GM10266 (cell line): ENCODE measurements around the gene PROB1.

Source experiments
- DNase-seq: peaks from one replicate; pipeline ENCODE4 v3.0.0; 2012; ENCODE audit errors: extremely low spot score
- CTCF ChIP-seq: IDR thresholded peaks from 2 replicates; pipeline ENCODE4 v1.5.1; 2012; ENCODE audit warnings: mild to moderate bottlenecking, low read depth; ENCODE audit not compliant: control insufficient read depth, insufficient read depth; ENCODE audit errors: missing control alignments

PROB1 gene

DNA sequence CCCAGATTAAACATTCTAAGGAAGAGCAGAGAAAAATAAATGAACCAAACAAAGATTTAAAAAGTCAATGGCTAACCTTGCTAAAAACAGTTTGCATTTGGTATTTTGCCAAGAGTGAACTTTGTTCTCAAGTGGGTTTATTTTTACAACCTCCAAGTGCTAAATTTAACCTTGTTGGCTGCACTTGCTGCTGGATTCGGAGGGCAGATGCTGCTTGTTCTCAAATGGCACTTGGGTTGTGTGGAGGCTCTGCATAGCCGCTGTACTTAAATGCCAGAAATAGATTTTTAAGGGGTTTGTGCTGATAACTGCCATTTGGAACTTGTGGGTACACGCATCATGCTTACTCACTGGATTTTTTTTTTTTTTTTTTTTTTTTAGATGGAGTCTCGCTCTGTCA, 22.3 kb upstream of the PROB1 start:
- no peak for TF ChIP-seq CTCF
- DNase-seq = no peak

- no peak for DNase-seq
- no peak for TF ChIP-seq CTCF
These were observed 21.7 kb upstream of the PROB1 start for GRCh38 chr5:139416651-139417050.

- no peak for DNase-seq
- no peak for TF ChIP-seq CTCF
These were observed 21.0 kb upstream of the PROB1 start for GRCh38 chr5:139415869-139416268.

DNA sequence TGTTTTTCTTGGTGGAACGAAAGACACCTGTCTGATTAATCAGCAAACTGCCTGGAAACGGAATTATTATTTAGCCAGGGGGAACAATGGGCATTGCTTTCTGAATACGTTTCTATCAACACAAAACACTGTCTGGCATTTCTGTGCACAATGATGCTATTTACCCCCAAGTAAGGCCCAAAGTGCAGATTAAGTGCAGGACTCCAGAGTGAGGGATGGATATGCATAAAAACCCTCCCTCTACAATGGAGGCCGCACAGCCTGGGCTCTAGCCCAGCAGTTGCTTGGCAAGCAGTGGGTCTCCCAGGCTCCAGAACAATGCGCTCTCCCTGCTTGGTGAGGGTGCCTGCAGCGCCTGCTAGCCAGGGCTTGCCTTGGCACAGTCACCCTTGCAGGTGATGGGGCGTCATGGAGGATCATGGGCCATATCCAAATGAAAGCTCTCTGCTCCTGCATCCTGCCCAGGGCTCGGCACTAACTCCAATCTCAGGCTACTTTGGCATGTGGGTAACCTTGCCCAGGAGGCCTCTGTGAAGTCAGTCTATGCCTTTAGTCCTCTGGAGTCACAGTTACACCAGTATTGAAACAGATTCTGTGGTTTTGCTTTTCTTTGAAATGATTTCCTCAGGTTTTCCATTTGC, 20.4 kb upstream of the PROB1 start:
- no peak for TF ChIP-seq CTCF
- no peak for DNase-seq

- no peak for TF ChIP-seq CTCF
- no peak for DNase-seq
These were observed 19.8 kb upstream of the PROB1 start for GRCh38 chr5:139414581-139415130.

GRCh38 chr5:139413963-139414362, 19.1 kb upstream of the PROB1 start:
- TF ChIP-seq CTCF = no peak
- DNase-seq = peak; percentile 49

DNA sequence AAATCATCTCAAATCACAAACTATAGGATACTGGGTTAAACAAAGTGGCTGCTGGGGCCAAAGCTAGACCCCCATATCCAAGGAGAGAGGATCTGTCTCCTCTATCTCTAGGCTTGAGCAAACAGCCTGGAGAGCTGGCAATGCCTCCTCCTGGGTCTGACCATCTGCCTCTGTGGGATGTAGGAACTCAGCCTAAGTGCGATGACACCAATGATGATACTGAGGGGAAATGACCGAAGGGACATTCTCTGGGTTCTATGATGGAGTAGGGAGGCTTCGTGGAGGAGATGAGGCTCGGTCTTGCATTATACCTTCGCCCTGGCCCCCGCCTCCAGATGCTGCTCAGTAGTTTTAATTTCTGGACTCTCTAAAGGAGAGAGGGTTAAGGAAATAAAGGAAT, 18.2 kb upstream of the PROB1 start:
- TF ChIP-seq CTCF = no peak

More for the DNA sequence above, 18.2 kb upstream of the PROB1 start:
- DNase-seq = no peak
